RKO (cell line): ENCODE measurements around the gene NT5DC4.

Experiments used
- DNase-seq: peaks from one replicate; pipeline ENCODE4 v3.0.0-alpha.2; 2016; ENCODE audit warnings: low spot score

The NT5DC4 gene

GRCh38 chr2:112754564-112754963 lies 33.7 kb downstream of the NT5DC4 start:
- DNase-seq = no peak

- no peak for DNase-seq
Observed at GRCh38 chr2:112755444-112755843, 34.6 kb downstream of the NT5DC4 start.

GRCh38 chr2:112756207-112756606 lies 35.4 kb downstream of the NT5DC4 start:
- DNase-seq = no peak

DNA sequence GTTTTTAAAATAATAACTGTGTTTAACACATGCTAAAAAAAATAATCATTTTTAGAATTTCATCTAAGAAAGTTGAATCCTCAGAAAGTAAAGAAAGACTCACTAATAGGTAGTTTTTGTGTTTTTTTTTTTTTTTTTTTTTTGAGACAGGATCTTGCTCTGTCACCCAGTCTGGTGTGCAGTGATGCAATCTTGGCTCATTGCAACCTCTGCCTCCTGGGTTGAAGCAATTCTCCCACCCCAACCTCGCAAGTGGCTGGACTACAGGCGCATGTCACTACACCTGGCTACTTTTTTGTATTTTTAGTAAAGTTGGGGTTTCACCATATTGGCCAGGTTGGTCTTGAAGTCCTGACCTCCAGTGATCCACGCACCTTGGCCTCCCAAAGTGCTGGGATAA lies 36.4 kb downstream of the NT5DC4 start:
- no peak for DNase-seq

DNA sequence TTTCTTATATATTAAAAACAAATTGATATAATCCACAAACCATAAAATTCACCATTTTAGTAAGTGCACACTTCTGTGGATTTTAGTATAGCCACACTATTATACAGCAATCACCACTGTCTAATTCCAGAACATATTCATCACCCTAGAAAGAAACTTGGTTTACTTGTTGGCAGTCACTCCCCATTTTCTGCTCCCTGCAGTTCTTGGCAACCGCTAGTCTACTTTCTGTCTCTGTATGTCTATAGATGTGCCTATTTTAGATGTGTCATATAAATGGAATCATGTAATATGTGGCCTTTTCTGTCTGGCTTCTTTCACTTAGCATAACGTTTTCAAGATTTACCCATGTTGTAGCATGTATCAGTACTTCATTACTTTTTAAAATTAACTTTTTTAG lies 37.9 kb downstream of the NT5DC4 start:
- no peak for DNase-seq

GRCh38 chr2:112760149-112760548 lies 39.3 kb downstream of the NT5DC4 start:
- DNase-seq = no peak

GRCh38 chr2:112762276-112762675 lies 41.5 kb downstream of the NT5DC4 start:
- no peak for DNase-seq

DNA sequence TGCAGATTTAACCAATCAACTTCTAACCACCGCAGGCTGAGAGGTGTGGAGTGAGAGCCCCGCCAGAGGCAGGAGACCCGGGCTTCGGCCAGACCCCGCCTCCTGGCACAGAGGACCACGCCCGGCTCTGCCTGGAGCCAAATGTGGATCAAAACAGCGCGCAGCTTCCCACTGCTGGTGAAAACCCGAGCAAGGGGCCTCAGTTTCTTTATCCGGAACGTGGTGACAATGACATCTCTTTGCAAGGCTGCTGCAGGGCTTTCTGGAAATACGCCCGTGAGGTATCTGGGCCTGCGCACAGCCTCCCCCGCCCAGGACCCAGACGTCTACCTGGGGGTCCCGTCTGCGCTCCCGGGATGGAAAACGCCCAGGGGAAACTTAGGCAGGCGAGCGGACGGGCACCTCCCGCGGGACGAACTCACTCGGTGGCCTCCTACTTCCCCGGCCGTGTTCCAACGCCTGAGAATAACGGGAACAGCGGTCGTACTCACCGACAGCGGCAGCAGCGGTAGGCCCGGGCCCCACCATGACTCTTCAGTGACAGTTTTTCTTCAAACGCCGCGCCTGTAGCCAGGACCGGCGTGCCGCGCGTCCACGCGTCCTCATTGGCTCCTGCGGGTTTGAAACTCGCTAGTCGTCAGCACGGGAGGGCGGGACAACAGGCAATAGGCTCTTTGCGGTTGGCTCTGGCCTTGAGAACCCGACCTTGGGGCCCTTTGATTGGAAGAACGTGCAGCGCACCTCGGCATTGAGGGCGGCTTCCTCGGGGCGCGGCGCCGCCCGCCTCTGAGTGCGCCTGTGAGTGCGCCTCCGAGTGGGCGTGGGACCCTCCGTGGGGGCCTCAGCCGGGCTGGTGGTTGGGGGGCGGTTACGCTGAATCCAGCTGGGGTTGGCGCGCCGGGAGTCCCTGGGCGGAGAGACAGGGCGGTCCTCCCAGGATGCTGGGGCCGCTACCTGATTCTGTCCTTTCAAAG lies 43.5 kb downstream of the NT5DC4 start, which contains the start of gene CKAP2L:
Gene CKAP2L, minus strand, starts transcription at position 539 of the 974 bp plus-strand sequence. Its CDS starts 11 bp downstream, at position 528.
- peak; percentile 97 for DNase-seq

DNA sequence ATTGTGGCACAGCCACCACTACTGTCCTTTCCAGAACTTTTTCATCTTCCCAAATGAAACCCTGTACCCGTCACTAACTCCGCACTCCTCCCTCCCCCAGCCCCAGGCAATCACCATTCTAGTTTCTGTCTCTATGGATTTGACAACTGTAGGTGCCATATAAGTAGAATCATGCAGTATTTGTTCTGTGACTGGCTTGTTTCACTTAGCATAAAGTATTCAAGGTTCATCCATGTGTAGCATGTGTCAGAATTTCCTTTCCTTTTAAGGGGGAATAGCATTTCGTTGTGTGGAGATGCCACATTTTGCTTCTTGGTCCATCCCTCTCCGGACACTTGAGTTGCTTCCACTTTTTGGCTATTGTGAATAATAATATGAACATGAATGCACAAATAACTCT lies 44.4 kb downstream of the NT5DC4 start:
- peak; percentile 29 for DNase-seq

GRCh38 chr2:112767693-112768330 lies 47.0 kb downstream of the NT5DC4 start:
- DNase-seq = no peak

DNA sequence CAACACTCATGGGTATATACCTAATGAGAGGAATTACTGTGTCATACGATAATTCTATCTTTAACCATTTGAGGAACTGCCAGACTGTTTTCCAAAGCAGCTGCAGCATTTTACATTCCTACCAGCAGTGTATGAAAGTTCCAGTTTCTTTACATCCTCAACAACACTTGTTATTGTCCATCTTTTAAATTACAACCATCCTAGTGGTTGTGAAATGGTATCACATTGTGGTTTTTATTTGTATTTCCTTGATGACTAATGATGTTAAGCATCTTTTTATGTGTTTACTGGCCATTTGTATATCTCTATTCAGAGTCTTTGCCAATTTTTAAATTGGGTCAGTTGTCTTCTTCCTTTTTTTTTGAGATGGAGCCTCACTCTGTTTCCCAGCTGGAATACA lies 47.6 kb downstream of the NT5DC4 start:
- DNase-seq = peak; percentile 35

- no peak for DNase-seq
Observed at GRCh38 chr2:112772322-112772721, 51.5 kb downstream of the NT5DC4 start.

- DNase-seq = no peak
Observed at GRCh38 chr2:112772911-112773475, 52.2 kb downstream of the NT5DC4 start.

- DNase-seq = no peak
Observed at GRCh38 chr2:112773556-112773955, 52.7 kb downstream of the NT5DC4 start.

GRCh38 chr2:112774536-112775285 lies 53.9 kb downstream of the NT5DC4 start:
- no peak for DNase-seq

DNA sequence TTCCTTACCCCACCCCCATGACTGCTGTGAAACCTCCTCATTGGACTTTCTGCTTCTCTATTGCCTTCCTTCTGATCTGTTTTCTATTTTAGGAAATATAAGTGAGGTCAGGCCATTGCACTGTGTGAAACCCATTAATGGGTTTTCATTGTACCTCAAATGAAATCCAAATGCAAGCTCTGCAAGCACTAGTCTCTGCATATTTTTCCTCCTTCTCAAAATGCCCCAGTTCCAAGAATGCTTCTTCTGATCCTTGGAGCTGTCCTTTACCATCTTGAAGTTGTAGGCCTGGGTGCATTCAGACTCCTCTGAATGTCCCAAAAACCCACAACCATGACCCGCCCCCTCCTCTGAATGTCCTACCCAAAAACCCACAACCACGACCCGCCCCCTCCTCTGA lies 55.3 kb downstream of the NT5DC4 start:
- DNase-seq = no peak

GRCh38 chr2:112777036-112777435 lies 56.2 kb downstream of the NT5DC4 start:
- no peak for DNase-seq

GRCh38 chr2:112779598-112779997 lies 58.8 kb downstream of the NT5DC4 start:
- no peak for DNase-seq

GRCh38 chr2:112782234-112782799 lies 61.5 kb downstream of the NT5DC4 start:
- no peak for DNase-seq

GRCh38 chr2:112783187-112783714 lies 62.4 kb downstream of the NT5DC4 start:
- no peak for DNase-seq
